Measurements from ENCODE around the gene PPP1R10. TPM values are rescaled to one million over a fixed set of nuclear protein-coding genes. Genes with fewer than 3 reads are reported as not detected.
"Not testable (repeated sequence)": the region's sequence is repeated elsewhere in the genome, so short reads cannot be mapped to it uniquely, and the experiment has no call there.

Gene PPP1R10
- 10 to 100 TPM; 29.4 to 48.6 (median 39.3) TPM for total RNA-seq

- no peaks in the 10 kb centered on the region for H3K9me3 ChIP-seq
- peak within 1 kb of the TSS; percentile 94 to 100 (median 97) for H3K27ac ChIP-seq
- H3K36me3 ChIP-seq, result peaks cover 8 to 44% (median 20%) of the 10 kb centered on the region in 3 donors
- WGBS, 2 donors, result 0 to 1% methylated on average over 40 of the region's 40 CpGs
- H3K27me3 ChIP-seq, result no peaks in the 10 kb centered on the region
- peak; percentile 97 to 99 for DNase-seq (ENCODE audit: low spot score in 2 of 2)
- TF ChIP-seq CTCF (IDR thresholded peaks at IDR 0.05) (peak in 1 of 5 experiments; percentile 18), POLR2A (IDR thresholded peaks at IDR 0.05) (peak; percentile 100), EP300 (IDR thresholded peaks at IDR 0.05) (peak in 1 of 2 donors; percentile 100)
- H3K4me3 ChIP-seq, result peak within 1 kb of the TSS; percentile 66 to 95 (median 90)
- peaks cover 0 to 48% (median 33%) of the 10 kb centered on the region in 4 donors for H3K4me1 ChIP-seq
These were observed at the start of gene PPP1R10 for GRCh38 chr6:30616811-30617564. PPP1R10 (minus strand) TSS chr6:30617243; CDS start chr6:30609944, 7,299 bp downstream.

GRCh38 chr6:30666300-30666699 lies 49.3 kb upstream of the PPP1R10 start:
- H3K9me3 ChIP-seq; H3K27ac ChIP-seq; H3K27me3 ChIP-seq; H3K4me3 ChIP-seq; DNase-seq (ENCODE audit: low spot score in 2 of 2): not testable (repeated sequence)
- Histone ChIP-seq H3K4me1 (peaks cover 0 to 12% (median 2%) of the 10 kb centered on the region in 4 donors), H3K36me3 (peaks cover 4 to 98% (median 31%) of the 10 kb centered on the region in 3 donors)
- WGBS, 2 donors, result 80 to 81% methylated on average over 2 of the region's 2 CpGs

DNA sequence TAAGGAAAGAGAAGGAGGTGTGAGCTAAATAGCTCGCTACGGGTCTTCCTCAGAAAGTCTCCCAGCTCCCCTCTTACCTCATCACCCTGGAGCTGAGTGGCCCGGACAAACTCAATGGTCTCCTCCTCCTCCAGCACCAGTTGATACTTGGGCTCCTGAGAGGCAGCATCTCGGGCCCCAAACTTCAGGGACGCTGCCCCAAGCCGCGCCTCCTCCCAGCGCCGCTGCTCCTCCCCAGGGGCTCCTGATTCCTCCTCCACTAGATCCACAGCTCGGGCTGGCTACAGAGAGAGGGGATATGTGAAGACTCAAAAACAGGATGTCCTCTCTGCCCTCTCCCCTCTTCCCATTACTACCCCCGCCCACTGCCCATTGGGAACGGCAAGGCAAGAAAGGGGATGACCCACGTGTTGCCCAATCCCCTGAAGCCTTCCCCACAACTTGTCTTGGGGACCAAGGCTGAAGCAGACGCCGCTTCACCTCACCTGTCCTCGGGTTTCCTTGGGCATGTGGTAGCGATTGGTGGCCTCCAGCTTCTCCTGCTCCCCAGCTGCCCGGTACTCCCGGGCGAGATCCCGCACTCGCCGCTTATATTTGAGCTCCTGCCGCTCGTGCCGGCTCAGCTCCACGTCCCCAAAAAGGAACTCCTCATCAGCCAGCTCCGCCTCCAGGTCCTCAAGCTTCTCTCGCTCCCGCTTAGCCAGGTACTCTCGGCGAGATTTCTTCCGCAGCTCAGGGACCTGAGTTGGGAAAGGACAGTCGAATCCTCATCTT lies 48.1 kb upstream of the PPP1R10 start:
- no peak for DNase-seq (ENCODE audit: low spot score in 2 of 2)
- Histone ChIP-seq H3K36me3 (peaks cover 4 to 100% (median 31%) of the 10 kb centered on the region in 3 donors), H3K27me3 (no peaks in the 10 kb centered on the region), H3K9me3 (no peaks in the 10 kb centered on the region), H3K4me3 (no peak overlapping the region), H3K27ac (no peak overlapping the region), H3K4me1 (peaks cover 0 to 1% (median 0%) of the 10 kb centered on the region in 4 donors)
- TF ChIP-seq EP300 (IDR thresholded peaks at IDR 0.05) (no peak), CTCF (IDR thresholded peaks at IDR 0.05) (no peak), POLR2A (IDR thresholded peaks at IDR 0.05) (no peak)
- 91 to 92% methylated on average over 34 of the region's 34 CpGs for WGBS, 2 donors

DNA sequence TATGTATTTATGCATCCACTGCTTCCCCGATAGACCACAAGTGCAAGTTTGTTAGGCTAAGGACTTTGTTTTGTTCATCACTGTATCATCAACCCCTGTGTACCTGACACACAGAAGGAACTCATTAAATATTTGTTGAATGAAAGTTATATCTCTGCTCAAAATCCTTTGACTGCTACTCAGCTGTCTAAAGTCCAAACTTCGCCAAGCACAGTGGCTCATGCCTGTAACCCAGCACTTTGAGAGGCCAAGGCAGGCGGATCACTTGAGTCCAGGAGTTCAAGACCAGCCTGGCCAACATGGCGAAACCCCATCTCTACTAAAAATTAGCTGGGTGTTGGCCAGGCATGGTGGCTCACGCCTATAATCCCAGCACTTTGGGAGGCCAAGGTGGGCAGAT lies 40.9 kb upstream of the PPP1R10 start:
- H3K4me3 ChIP-seq; H3K4me1 ChIP-seq; H3K9me3 ChIP-seq; DNase-seq (ENCODE audit: low spot score in 2 of 2); H3K27ac ChIP-seq; H3K27me3 ChIP-seq: not testable (repeated sequence)
- peaks cover 2 to 100% (median 50%) of the 10 kb centered on the region in 3 donors for H3K36me3 ChIP-seq
- 89 to 90% methylated on average over 5 of the region's 5 CpGs for WGBS, 2 donors

GRCh38 chr6:30657454-30657853 lies 40.4 kb upstream of the PPP1R10 start:
- TF ChIP-seq EP300 (IDR thresholded peaks at IDR 0.05), result no peak
- no peak for TF ChIP-seq CTCF (IDR thresholded peaks at IDR 0.05)
- no peak for TF ChIP-seq POLR2A (IDR thresholded peaks at IDR 0.05)
- Histone ChIP-seq H3K27me3 (no peaks in the 10 kb centered on the region), H3K4me3 (no peak overlapping the region), H3K27ac (no peak overlapping the region), H3K9me3 (no peaks in the 10 kb centered on the region), H3K4me1 (no peaks in the 10 kb centered on the region), H3K36me3 (peaks cover 2 to 100% (median 50%) of the 10 kb centered on the region in 3 donors)
- DNase-seq (ENCODE audit: low spot score in 2 of 2), result no peak

GRCh38 chr6:30656513-30656912 lies 39.5 kb upstream of the PPP1R10 start:
- no peak overlapping the region for H3K4me3 ChIP-seq
- H3K9me3 ChIP-seq, result no peaks in the 10 kb centered on the region
- WGBS, 2 donors, result 68 to 75% methylated on average over 7 of the region's 7 CpGs
- H3K4me1 ChIP-seq, result no peaks in the 10 kb centered on the region
- DNase-seq (ENCODE audit: low spot score in 2 of 2), result no peak
- no peak overlapping the region for H3K27ac ChIP-seq
- TF ChIP-seq CTCF (IDR thresholded peaks at IDR 0.05), result no peak
- no peak for TF ChIP-seq EP300 (IDR thresholded peaks at IDR 0.05)
- no peak for TF ChIP-seq POLR2A (IDR thresholded peaks at IDR 0.05)
- H3K36me3 ChIP-seq, result peaks cover 2 to 100% (median 48%) of the 10 kb centered on the region in 3 donors
- H3K27me3 ChIP-seq, result no peaks in the 10 kb centered on the region
